Measurements from ENCODE around the gene MAP3K4.

GRCh38 chr6:161091151-161091550, 99.6 kb downstream of the MAP3K4 start:
- TF ChIP-seq TAF1 (IDR thresholded peaks at IDR 0.05; ENCODE audit: low read depth, low read length) (no peak), POLR2AphosphoS5 (IDR thresholded peaks at IDR 0.05; ENCODE audit: low read depth, low read length) (no peak), POLR2A (IDR thresholded peaks at IDR 0.05; ENCODE audit: low read depth, low read length) (no peak)
